Measurements from ENCODE around the gene GBF1.
A peak's percentile ranks its signal among the peaks of the same experiment; 100 is the strongest.
"Not testable (repeated sequence)": the region's sequence is repeated elsewhere in the genome, so short reads cannot be mapped to it uniquely, and the experiment has no call there.

GBF1 gene, protein sequence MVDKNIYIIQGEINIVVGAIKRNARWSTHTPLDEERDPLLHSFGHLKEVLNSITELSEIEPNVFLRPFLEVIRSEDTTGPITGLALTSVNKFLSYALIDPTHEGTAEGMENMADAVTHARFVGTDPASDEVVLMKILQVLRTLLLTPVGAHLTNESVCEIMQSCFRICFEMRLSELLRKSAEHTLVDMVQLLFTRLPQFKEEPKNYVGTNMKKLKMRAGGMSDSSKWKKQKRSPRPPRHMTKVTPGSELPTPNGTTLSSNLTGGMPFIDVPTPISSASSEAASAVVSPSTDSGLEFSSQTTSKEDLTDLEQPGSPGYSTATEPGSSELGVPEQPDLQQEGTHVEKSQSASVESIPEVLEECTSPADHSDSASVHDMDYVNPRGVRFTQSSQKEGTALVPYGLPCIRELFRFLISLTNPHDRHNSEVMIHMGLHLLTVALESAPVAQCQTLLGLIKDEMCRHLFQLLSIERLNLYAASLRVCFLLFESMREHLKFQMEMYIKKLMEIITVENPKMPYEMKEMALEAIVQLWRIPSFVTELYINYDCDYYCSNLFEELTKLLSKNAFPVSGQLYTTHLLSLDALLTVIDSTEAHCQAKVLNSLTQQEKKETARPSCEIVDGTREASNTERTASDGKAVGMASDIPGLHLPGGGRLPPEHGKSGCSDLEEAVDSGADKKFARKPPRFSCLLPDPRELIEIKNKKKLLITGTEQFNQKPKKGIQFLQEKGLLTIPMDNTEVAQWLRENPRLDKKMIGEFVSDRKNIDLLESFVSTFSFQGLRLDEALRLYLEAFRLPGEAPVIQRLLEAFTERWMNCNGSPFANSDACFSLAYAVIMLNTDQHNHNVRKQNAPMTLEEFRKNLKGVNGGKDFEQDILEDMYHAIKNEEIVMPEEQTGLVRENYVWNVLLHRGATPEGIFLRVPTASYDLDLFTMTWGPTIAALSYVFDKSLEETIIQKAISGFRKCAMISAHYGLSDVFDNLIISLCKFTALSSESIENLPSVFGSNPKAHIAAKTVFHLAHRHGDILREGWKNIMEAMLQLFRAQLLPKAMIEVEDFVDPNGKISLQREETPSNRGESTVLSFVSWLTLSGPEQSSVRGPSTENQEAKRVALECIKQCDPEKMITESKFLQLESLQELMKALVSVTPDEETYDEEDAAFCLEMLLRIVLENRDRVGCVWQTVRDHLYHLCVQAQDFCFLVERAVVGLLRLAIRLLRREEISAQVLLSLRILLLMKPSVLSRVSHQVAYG (N-terminal part only)

DNA sequence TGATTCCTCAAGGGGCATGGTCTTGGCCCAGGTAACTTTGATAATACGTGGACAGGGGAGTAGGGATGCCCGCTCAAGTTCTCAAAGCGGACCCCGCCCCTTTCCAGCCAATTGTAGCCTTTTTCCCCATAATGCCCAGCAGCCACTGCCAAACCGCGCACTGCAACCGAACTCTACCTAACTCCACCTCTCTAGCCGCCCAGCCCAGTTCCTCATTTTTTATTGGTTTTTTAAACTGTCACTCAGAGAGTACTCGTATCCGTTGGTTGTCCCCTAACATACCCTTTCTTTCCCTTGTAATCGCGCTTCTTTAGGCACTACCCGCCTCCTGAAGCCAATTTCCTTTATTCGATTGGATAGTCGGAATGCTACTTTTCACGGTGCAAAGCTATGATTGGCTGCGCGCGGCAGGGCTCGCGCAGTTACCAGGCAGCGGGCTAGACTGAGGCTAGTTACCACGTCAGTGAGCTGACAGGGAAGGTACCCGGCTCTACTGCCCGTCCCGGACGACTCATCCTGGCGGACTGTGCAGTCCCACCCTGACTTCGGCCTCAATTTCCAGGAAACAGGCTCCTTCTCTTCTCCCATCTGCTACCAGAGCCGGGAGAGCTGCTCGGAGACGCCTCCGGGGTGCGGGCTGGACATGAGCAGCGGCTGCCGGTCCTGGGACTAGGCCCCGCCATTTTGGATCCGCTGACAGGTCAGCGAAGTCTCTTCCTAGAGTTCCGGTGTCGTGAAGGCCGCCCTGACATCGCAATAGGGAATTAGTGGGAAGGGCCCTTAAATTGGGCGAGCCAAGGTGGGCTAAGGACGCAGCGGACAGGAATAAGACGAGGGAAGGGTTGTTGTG, at the start of gene GBF1:
Gene GBF1 (plus strand): TSS at position 451 of the 850 bp plus-strand sequence. CDS start 13,407 bp downstream, outside the sequence.
- Histone ChIP-seq H3K9me3 (ENCODE audit: control insufficient read depth in 5 of 5, low read length in 5 of 5) (no peaks in the 10 kb centered on the region), H3K36me3 (ENCODE audit: control insufficient read depth in 5 of 5, insufficient read depth in 5 of 5, low read length in 5 of 5) (peaks cover 0 to 4% (median 0%) of the 10 kb centered on the region in 5 donors), H3K27ac (ENCODE audit: low read depth, low read length) (peak within 1 kb of the TSS; percentile 95), H3K9ac (ENCODE audit: low read length in 5 of 5) (peak within 1 kb of the TSS; percentile 81 to 98 (median 97)), H3K27me3 (ENCODE audit: control insufficient read depth in 5 of 5, insufficient read depth in 4 of 5, low read length in 5 of 5) (no peaks in the 10 kb centered on the region), H3K4me3 (ENCODE audit: low read depth in 1 of 5, low read length in 5 of 5) (peak within 1 kb of the TSS; percentile 91 to 99 (median 96)), H3K4me1 (ENCODE audit: control insufficient read depth in 5 of 5, insufficient read depth in 5 of 5, low read length in 5 of 5) (peaks cover 7 to 61% (median 54%) of the 10 kb centered on the region in 5 donors)

DNA sequence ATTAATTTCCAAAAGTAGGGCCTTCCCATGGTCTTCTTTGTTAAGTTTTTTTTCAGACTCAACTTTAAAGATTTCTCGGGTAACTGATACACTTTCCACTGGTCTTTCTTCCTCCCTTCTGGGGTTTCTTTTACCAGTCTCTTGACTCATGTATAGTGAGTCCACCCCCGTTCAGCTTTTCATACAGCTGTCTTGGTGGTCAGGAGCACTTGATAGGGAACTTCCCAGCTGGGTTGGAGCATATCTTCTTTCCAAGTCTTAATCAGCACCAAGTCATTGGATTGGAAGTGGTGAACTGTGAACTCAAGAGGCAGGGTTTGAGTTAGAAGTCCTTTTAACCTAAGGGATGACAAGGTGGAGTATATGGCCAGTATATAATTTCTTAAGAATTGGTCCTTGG, 48.4 kb upstream of the GBF1 start:
- Histone ChIP-seq H3K4me1 (ENCODE audit: control insufficient read depth in 5 of 5, insufficient read depth in 5 of 5, low read length in 5 of 5) (peaks cover 0 to 5% (median 0%) of the 10 kb centered on the region in 5 donors), H3K27ac (ENCODE audit: low read depth, low read length) (no peak overlapping the region), H3K9me3 (ENCODE audit: control insufficient read depth in 5 of 5, low read length in 5 of 5) (peaks cover 0 to 2% (median 0%) of the 10 kb centered on the region in 5 donors), H3K4me3 (ENCODE audit: low read depth in 1 of 5, low read length in 5 of 5) (no peak overlapping the region), H3K27me3 (ENCODE audit: control insufficient read depth in 5 of 5, insufficient read depth in 4 of 5, low read length in 5 of 5) (peaks cover 0 to 3% (median 0%) of the 10 kb centered on the region in 5 donors), H3K9ac (ENCODE audit: low read length in 5 of 5) (no peak overlapping the region), H3K36me3 (ENCODE audit: control insufficient read depth in 5 of 5, insufficient read depth in 5 of 5, low read length in 5 of 5) (no peaks in the 10 kb centered on the region)

DNA sequence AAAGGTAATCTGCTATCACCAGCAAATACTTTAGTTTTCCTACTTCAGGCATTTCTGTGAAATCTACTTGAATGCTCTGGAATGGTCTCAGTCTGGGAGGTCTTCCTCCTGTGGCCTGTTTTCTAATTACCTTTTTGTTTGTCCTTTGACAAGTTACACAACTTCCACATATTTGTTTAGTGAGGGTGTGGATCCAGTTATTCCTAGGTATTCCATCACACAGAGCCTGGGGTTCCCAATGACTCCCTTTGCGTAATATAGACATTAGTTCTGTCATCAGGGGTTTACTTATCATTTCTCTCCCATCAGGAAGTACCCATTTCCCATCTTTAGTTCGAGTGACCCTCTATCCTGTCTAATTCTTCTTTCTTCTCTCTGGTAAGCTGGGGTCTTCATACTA, 47.3 kb upstream of the GBF1 start:
- no peaks in the 10 kb centered on the region for H3K4me1 ChIP-seq (ENCODE audit: control insufficient read depth in 5 of 5, insufficient read depth in 5 of 5, low read length in 5 of 5)
- H3K36me3 ChIP-seq (ENCODE audit: control insufficient read depth in 5 of 5, insufficient read depth in 5 of 5, low read length in 5 of 5), result no peaks in the 10 kb centered on the region
- H3K27ac ChIP-seq (ENCODE audit: low read depth, low read length), result no peak overlapping the region
- no peaks in the 10 kb centered on the region for H3K27me3 ChIP-seq (ENCODE audit: control insufficient read depth in 5 of 5, insufficient read depth in 4 of 5, low read length in 5 of 5)
- no peaks in the 10 kb centered on the region for H3K9me3 ChIP-seq (ENCODE audit: control insufficient read depth in 5 of 5, low read length in 5 of 5)
- H3K9ac ChIP-seq (ENCODE audit: low read length in 5 of 5), result no peak overlapping the region
- H3K4me3 ChIP-seq (ENCODE audit: low read depth in 1 of 5, low read length in 5 of 5), result no peak overlapping the region

DNA sequence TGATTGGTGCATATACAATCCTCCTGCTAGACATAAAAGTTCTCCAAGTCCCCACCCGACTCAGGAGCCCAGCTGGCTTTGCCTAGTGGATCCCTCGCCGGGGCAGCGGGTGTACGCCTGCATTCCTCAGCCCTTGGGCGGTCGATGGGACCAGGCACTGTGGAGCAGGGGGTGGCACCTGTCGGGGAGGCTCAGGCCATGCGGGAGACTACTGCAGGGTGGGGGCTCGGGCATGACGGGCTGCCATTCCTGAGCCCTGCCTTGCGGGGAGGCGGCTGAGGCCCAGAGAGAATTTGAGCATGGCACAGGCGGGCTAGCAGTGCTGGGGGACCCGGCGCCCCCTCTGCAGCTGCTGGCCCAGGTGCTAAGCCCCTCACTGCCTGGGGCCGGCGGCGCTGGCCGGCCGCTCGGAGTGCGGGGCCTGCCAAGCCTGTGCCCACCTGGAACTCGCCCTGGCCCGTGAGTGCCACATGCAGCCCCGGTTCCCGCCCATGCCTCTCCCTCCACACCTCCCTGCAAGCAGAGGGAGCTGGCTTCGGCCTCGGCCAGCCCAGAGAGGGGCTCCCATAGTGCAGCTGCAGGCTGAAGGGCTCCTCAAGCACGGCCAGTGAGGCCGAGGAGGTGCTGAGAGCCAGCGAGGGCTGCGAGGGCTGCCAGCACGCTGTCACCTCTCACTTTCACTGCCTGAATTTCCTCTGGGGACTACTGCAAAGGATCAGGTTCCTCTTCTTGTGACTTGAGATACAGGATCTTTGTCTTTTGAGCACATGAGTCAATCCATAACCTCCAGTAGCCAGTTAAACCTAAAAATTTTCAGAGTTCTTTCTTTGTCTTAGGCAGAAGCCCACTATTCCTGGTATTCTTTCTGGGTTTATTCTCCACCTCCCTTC, 44.3 kb upstream of the GBF1 start:
- Histone ChIP-seq H3K36me3 (ENCODE audit: control insufficient read depth in 5 of 5, insufficient read depth in 5 of 5, low read length in 5 of 5) (no peaks in the 10 kb centered on the region), H3K4me3 (ENCODE audit: low read depth in 1 of 5, low read length in 5 of 5) (no peak overlapping the region), H3K9me3 (ENCODE audit: control insufficient read depth in 5 of 5, low read length in 5 of 5) (peaks cover 0 to 10% (median 8%) of the 10 kb centered on the region in 5 donors), H3K27me3 (ENCODE audit: control insufficient read depth in 5 of 5, insufficient read depth in 4 of 5, low read length in 5 of 5) (no peaks in the 10 kb centered on the region), H3K9ac (ENCODE audit: low read length in 5 of 5) (no peak overlapping the region), H3K27ac (ENCODE audit: low read depth, low read length) (no peak overlapping the region), H3K4me1 (ENCODE audit: control insufficient read depth in 5 of 5, insufficient read depth in 5 of 5, low read length in 5 of 5) (no peaks in the 10 kb centered on the region)

DNA sequence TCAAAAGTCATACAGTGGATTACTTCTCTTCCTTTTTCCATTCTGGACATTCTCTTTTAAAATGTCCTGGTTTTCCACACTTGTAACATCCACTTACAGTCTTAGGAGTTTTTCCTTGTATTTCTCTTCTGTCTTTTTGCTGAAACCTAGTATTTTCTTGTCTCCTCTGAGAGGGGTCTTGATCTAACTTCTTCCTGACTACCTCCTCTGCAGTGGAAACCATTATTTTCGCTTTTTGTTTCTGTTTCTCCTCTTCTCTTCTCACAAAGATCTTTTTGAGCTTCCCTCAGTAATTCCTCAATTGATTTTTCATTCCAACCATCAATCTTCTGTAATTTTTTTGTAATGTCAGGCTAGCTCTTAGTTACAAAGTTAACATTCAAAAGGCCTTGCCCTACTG, 42.9 kb upstream of the GBF1 start:
- Histone ChIP-seq H3K9me3 (ENCODE audit: control insufficient read depth in 5 of 5, low read length in 5 of 5) (peaks cover 0 to 10% (median 8%) of the 10 kb centered on the region in 5 donors), H3K27ac (ENCODE audit: low read depth, low read length) (no peak overlapping the region), H3K36me3 (ENCODE audit: control insufficient read depth in 5 of 5, insufficient read depth in 5 of 5, low read length in 5 of 5) (no peaks in the 10 kb centered on the region), H3K27me3 (ENCODE audit: control insufficient read depth in 5 of 5, insufficient read depth in 4 of 5, low read length in 5 of 5) (no peaks in the 10 kb centered on the region), H3K4me3 (ENCODE audit: low read depth in 1 of 5, low read length in 5 of 5) (no peak overlapping the region), H3K9ac (ENCODE audit: low read length in 5 of 5) (no peak overlapping the region), H3K4me1 (ENCODE audit: control insufficient read depth in 5 of 5, insufficient read depth in 5 of 5, low read length in 5 of 5) (peaks cover 0 to 3% (median 0%) of the 10 kb centered on the region in 5 donors)

DNA sequence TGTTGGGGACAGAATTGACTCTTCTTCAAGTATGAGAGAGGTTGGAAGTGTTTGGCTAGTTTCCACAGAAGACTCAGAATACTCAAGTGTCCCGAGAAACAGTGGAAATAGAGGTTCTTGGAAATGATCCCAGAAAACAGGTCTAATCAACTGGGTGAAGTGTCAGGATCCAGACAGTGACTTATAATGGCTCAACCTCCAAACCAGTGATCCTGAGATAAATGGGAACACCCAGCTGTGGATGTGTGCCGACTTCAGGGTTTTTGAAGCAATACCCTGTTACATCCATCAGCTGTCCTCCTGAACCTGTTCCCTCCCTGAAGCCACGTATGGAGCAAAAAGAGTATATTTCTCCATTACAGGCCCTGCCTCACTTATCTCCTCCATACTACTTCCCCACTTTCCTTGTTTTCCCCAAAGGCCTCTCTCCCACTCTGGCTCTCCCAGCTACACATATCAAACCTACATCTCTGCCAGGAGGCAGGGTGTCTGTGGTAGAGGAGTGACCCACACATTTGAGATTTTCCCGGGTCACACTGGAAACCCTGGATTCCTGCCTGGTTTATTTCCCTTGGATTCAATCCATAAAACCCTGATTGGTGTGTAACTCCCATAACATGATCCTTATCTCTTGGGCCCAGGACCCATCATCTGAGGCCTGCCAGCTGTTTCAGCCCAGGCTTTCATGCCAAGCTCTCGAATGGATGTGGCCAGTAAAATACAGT, 36.9 kb upstream of the GBF1 start:
- Histone ChIP-seq H3K4me3 (ENCODE audit: low read depth in 1 of 5, low read length in 5 of 5) (peak overlapping the region in 1 of 5 donors; percentile 9), H3K9me3 (ENCODE audit: control insufficient read depth in 5 of 5, low read length in 5 of 5) (peaks cover 0 to 10% (median 8%) of the 10 kb centered on the region in 5 donors), H3K9ac (ENCODE audit: low read length in 5 of 5) (peak overlapping the region in 3 of 5 donors; percentile 42 to 59 (median 57)), H3K27ac (ENCODE audit: low read depth, low read length) (peak overlapping the region; percentile 77), H3K36me3 (ENCODE audit: control insufficient read depth in 5 of 5, insufficient read depth in 5 of 5, low read length in 5 of 5) (no peaks in the 10 kb centered on the region), H3K4me1 (ENCODE audit: control insufficient read depth in 5 of 5, insufficient read depth in 5 of 5, low read length in 5 of 5) (peaks cover 2 to 23% (median 13%) of the 10 kb centered on the region in 5 donors), H3K27me3 (ENCODE audit: control insufficient read depth in 5 of 5, insufficient read depth in 4 of 5, low read length in 5 of 5) (no peaks in the 10 kb centered on the region)

DNA sequence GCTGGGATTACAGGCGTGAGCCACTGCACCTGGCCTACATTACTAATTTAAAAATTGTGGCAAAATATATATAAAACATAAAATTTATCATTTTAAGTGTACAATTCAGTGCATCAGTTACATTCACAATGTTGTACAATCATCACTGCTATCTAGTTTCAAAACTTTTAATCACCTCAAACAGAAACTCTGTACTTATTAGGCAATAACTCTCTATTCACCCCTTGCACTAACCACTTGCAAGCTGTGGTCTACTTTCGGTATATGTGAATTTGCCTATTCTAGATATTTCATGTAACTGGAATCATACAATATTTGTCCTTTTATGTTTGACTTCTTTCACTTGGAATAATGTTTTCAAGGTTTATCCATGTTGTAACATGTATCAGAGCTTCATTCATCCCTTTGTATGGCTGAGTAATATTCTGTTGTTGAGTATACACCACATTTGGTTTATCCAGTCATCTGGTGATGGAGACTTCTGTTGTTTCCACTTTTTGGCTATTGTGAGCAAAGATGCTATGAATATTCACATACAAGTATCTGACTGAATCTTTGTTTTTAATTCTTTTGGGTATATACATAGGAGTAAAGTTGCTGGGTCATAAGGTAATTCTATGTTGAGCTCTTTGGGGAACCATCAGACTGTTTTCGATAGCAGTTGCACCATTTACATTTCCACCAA, 33.6 kb upstream of the GBF1 start:
- Histone ChIP-seq H3K27me3 (ENCODE audit: control insufficient read depth in 5 of 5, insufficient read depth in 4 of 5, low read length in 5 of 5) (no peaks in the 10 kb centered on the region), H3K27ac (ENCODE audit: low read depth, low read length) (no peak overlapping the region), H3K36me3 (ENCODE audit: control insufficient read depth in 5 of 5, insufficient read depth in 5 of 5, low read length in 5 of 5) (no peaks in the 10 kb centered on the region), H3K4me3 (ENCODE audit: low read depth in 1 of 5, low read length in 5 of 5) (no peak overlapping the region), H3K9me3 (ENCODE audit: control insufficient read depth in 5 of 5, low read length in 5 of 5) (no peaks in the 10 kb centered on the region), H3K4me1 (ENCODE audit: control insufficient read depth in 5 of 5, insufficient read depth in 5 of 5, low read length in 5 of 5) (peaks cover 2 to 23% (median 13%) of the 10 kb centered on the region in 5 donors), H3K9ac (ENCODE audit: low read length in 5 of 5) (no peak overlapping the region)

DNA sequence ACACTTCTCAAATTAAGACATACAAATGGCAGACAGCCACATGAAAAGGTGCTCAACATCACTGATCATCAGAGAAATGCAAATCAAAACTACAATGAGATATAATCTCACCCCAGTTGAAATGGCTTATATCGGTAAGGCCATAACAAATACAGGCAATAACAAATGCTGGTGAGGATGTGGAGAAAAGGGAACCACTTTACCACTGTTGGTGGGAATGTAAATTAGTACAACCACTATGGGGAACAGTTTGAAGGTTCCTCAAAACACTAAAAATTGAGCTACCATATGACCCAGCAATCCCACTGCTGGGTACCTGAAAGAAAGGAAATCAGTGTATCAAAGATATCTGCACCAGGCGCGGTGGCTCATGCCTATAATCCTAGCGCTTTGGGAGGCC, 31.7 kb upstream of the GBF1 start:
- H3K9ac ChIP-seq (ENCODE audit: low read length in 5 of 5); H3K27ac ChIP-seq (ENCODE audit: low read depth, low read length); H3K4me3 ChIP-seq (ENCODE audit: low read depth in 1 of 5, low read length in 5 of 5); H3K27me3 ChIP-seq (ENCODE audit: control insufficient read depth in 5 of 5, insufficient read depth in 4 of 5, low read length in 5 of 5); H3K9me3 ChIP-seq (ENCODE audit: control insufficient read depth in 5 of 5, low read length in 5 of 5); H3K4me1 ChIP-seq (ENCODE audit: control insufficient read depth in 5 of 5, insufficient read depth in 5 of 5, low read length in 5 of 5); H3K36me3 ChIP-seq (ENCODE audit: control insufficient read depth in 5 of 5, insufficient read depth in 5 of 5, low read length in 5 of 5): not testable (repeated sequence)

Measured in subcutaneous abdominal adipose tissue (tissue), 5 donors.